Ovary (tissue), 9 donors: ENCODE data around the gene RNF19B. TPM values are rescaled to one million over a fixed set of nuclear protein-coding genes. Genes with fewer than 3 reads are reported as not detected.

ENCODE experiments used
- DNase-seq, 5 donors: peaks; one replicate each; pipeline ENCODE4 v3.0.0-alpha.2; 2019 to 2020
- H3K27ac ChIP-seq, 2 donors: fragments of 200-600 bp; one replicate each; pipeline versions ENCODE4 v1.5.1 to v1.8.0; 2019 to 2022
- H3K27me3 ChIP-seq: fragments of 200-600 bp; one replicate; pipeline ENCODE4 v1.8.0; 2022
- H3K36me3 ChIP-seq: fragments of 200-600 bp; sonication (generic); one replicate; pipeline ENCODE4 v1.5.1; 2019
- H3K4me1 ChIP-seq: one replicate; pipeline ENCODE4 v1.8.1; 2013; ENCODE audit warnings: mild to moderate bottlenecking, moderate library complexity; ENCODE audit not compliant: insufficient read depth
- H3K4me3 ChIP-seq: fragments of 200-600 bp; sonication (generic); one replicate; pipeline ENCODE4 v1.5.1; 2017
- H3K9me3 ChIP-seq, 2 donors: fragments of 200-600 bp in 1 of 2; sonication (generic) in 1 of 2; one replicate each; pipeline versions ENCODE4 v1.5.1 to v1.8.1; 2013 to 2019; ENCODE audit warnings: mild to moderate bottlenecking in 1 of 2, moderate library complexity in 1 of 2
- CTCF ChIP-seq, 3 donors: fragments of 450-650 bp in 2 of 3; fragments of 200-600 bp in 1 of 3; IDR thresholded peaks; one replicate each; pipeline versions ENCODE4 v1.5.1 to v1.8.0; 2016 to 2022; ENCODE audit warnings: antibody characterized with exemption in 3 of 3, mild to moderate bottlenecking in 1 of 3
- EP300 ChIP-seq: sonication (generic); formaldehyde crosslinking; IDR thresholded peaks from one replicate; pipeline ENCODE4 v1.6.1; 2017; ENCODE audit warnings: antibody characterized with exemption
- POLR2A ChIP-seq: fragments of 450-650 bp; IDR thresholded peaks from one replicate; pipeline ENCODE4 v1.6.1; 2017; ENCODE audit warnings: antibody characterized with exemption, mild to moderate bottlenecking, moderate library complexity
- whole genome bisulfite sequencing, 3 donors: extraction: QIAGEN DNeasy Blood & Tissue Kit in 1 of 3; methylation state at CpG; one replicate each; pipeline versions ENCODE4 v1.1.5 to v1.1.7; 2013 to 2017; 5-methylcytosine and 5-hydroxymethylcytosine counted together
- intact Hi-C, 4 donors: fragments of 100-400 bp; cut with DNase I; formaldehyde crosslinking; loops; one replicate each; pipeline versions ENCODE4 v1.11.0 to v1.15.1; 2022 to 2023
- polyA plus RNA-seq, 2 donors: library from polyadenylated mRNA; stranded (reverse); fragments of 200-250 nt in 1 of 2; fragments of 350-450 nt in 1 of 2; fragmentation: Illumina TruSeq in 1 of 2; extraction: RNeasy Lipid Tissue Mini Kit (QIAGEN cat#74804) in 1 of 2; gene quantifications; one replicate each; pipeline ENCODE4 v1.2.3, GENCODE V29; 2013 to 2014
- total RNA-seq, 7 donors: library from RNA; depleted of rRNA in 2 of 7; stranded (reverse); fragments of >200 nt in 2 of 7; fragmentation: NEBNext Ultra II Directional in 3 of 7; extraction: Animal tissue kit (Norgen Biotek cat#: 25700) in 3 of 7; gene quantifications; one replicate each; pipeline versions ENCODE4 v1.1.0 to v1.2.4, GENCODE V29; 2016 to 2023
- donor health status: DM: no; HTN: no; CAD: no; lungs with moderate emphysema.
- donor health status: DM: no; HTN: no; CAD: no.
- donor health status: Bipolar disorder and iron deficiency.
- donor health status: DM: yes; HTN: yes; CAD: no.
- donor health status: DM: no; HTN: no; CAD: no.
- donor health status: DM: yes; HTN: yes; CAD: no.

RNF19B gene
- total and polyA plus RNA-seq, 9 donors: 11.2 to 38.0 (median 15.0) TPM

- Histone ChIP-seq H3K4me3 (no peak overlapping the region), H3K27ac (no peak overlapping the region), H3K36me3 (no peaks in the 10 kb centered on the region), H3K4me1 (peaks cover 3% of the 10 kb centered on the region), H3K27me3 (no peaks in the 10 kb centered on the region), H3K9me3 (no peaks in the 10 kb centered on the region)
- intact Hi-C loops: loop anchor here in 1 of 4 donors (10.0 kb wide), 1 partner anchor 60 kb away; no protein-coding TSS in a partner anchor
- TF ChIP-seq EP300: no peak
- TF ChIP-seq POLR2A: no peak
- DNase-seq: no peak
- 83 to 86% (median 84%) methylated on average over 1 of the region's 1 CpG for WGBS, 3 donors
Measured at GRCh38 chr1:32984455-32985171, 20.0 kb upstream of the RNF19B start.

GRCh38 chr1:32984090-32984454 is 19.5 kb upstream of the RNF19B start:
- peaks cover 3% of the 10 kb centered on the region for H3K4me1 ChIP-seq
- H3K4me3 ChIP-seq: no peak overlapping the region
- no peaks in the 10 kb centered on the region for H3K36me3 ChIP-seq
- intact Hi-C loops: loop anchor here in 1 of 4 donors (10.0 kb wide), 1 partner anchor 61 kb away; no protein-coding TSS in a partner anchor
- no peaks in the 10 kb centered on the region for H3K27me3 ChIP-seq
- no peak for TF ChIP-seq EP300
- no peak for TF ChIP-seq POLR2A
- no peak for TF ChIP-seq CTCF (IDR thresholded peaks at IDR 0.05)
- WGBS, 3 donors: 63 to 77% (median 77%) methylated on average over 4 of the region's 4 CpGs
- H3K27ac ChIP-seq: no peak overlapping the region
- DNase-seq: no peak
- H3K9me3 ChIP-seq: no peaks in the 10 kb centered on the region

- Histone ChIP-seq H3K9me3 (no peaks in the 10 kb centered on the region), H3K4me3 (no peak overlapping the region), H3K27ac (no peak overlapping the region), H3K27me3 (no peaks in the 10 kb centered on the region), H3K4me1 (no peaks in the 10 kb centered on the region), H3K36me3 (no peaks in the 10 kb centered on the region)
- TF ChIP-seq POLR2A (no peak), EP300 (no peak), CTCF (IDR thresholded peaks at IDR 0.05) (no peak)
- DNase-seq: no peak
- 83 to 95% (median 91%) methylated on average over 3 of the region's 3 CpGs for WGBS, 3 donors
- intact Hi-C loops: loop anchor here in 1 of 4 donors (10.0 kb wide), 1 partner anchor 62 kb away; no protein-coding TSS in a partner anchor
Measured at GRCh38 chr1:32983020-32983419, 18.4 kb upstream of the RNF19B start.

GRCh38 chr1:32981003-32981901 is 16.6 kb upstream of the RNF19B start:
- no peak overlapping the region for H3K4me3 ChIP-seq
- DNase-seq: no peak
- no peaks in the 10 kb centered on the region for H3K36me3 ChIP-seq
- no peaks in the 10 kb centered on the region for H3K4me1 ChIP-seq
- no peaks in the 10 kb centered on the region for H3K27me3 ChIP-seq
- H3K27ac ChIP-seq: no peak overlapping the region
- no peaks in the 10 kb centered on the region for H3K9me3 ChIP-seq
- intact Hi-C loops: loop anchor here in 1 of 4 donors (10.0 kb wide), 1 partner anchor 64 kb away; no protein-coding TSS in a partner anchor
- WGBS, 3 donors: 52 to 70% (median 57%) methylated on average over 8 of the region's 8 CpGs
- TF ChIP-seq POLR2A (no peak), CTCF (IDR thresholded peaks at IDR 0.05) (no peak), EP300 (no peak)
